HUES6 (cell line): ENCODE data around the gene CCDC127.
"Not testable (repeated sequence)": the region's sequence is repeated elsewhere in the genome, so short reads cannot be mapped to it uniquely, and the experiment has no call there.

Experiments used
- H3K27ac ChIP-seq: 2 replicates; pipeline ENCODE4 v1.7.0; 2013; ENCODE audit warnings: low read depth, mild to moderate bottlenecking, low read length, inconsistent platforms
- H3K27me3 ChIP-seq: 2 replicates; pipeline ENCODE4 v1.6.1; 2013; ENCODE audit warnings: low read length; ENCODE audit not compliant: control insufficient read depth, insufficient read depth
- H3K36me3 ChIP-seq: 2 replicates; pipeline ENCODE4 v1.6.1; 2013; ENCODE audit warnings: low read length; ENCODE audit not compliant: control insufficient read depth, insufficient read depth
- H3K4me1 ChIP-seq: 2 replicates; pipeline ENCODE4 v1.6.1; 2013; ENCODE audit warnings: low read length; ENCODE audit not compliant: control insufficient read depth, insufficient read depth
- H3K4me3 ChIP-seq: 2 replicates; pipeline ENCODE4 v1.5.1; 2013; ENCODE audit warnings: low read depth, low read length
- H3K9ac ChIP-seq: one replicate; pipeline ENCODE4 v1.6.1; 2013; ENCODE audit warnings: mild to moderate bottlenecking, low read length
- H3K9me3 ChIP-seq: 2 replicates; pipeline ENCODE4 v1.6.1; 2013; ENCODE audit warnings: low read depth, low read length; ENCODE audit not compliant: control insufficient read depth, insufficient read depth

Gene CCDC127

DNA sequence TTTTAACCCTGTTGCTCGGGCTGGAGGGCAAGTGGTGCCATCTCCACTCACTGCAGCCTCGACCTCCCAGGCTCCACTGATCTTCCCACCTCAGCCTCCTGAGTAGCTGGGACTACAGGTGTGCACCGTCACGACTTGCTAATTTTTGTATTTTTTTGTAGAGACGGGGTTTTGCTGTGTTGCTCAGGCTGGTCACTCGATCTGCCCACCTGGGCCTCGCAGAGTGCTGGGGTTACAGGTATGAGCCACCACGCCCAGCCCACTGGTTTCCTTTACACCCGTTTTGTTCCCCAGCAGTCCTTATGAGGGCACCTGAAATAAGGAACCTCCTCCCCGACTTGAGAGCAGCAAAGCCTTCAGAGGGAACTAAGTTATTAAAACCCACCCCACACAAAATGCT is 1.9 kb downstream of the CCDC127 start:
- H3K27me3 ChIP-seq, H3K4me3 ChIP-seq, H3K9ac ChIP-seq, H3K27ac ChIP-seq, H3K9me3 ChIP-seq: not testable (repeated sequence)
- Histone ChIP-seq H3K36me3 (peaks cover 13% of the 10 kb centered on the region), H3K4me1 (peaks cover 15% of the 10 kb centered on the region)

GRCh38 chr5:215256-215655 is 2.7 kb downstream of the CCDC127 start:
- not testable (repeated sequence) for H3K27ac ChIP-seq, H3K4me3 ChIP-seq

GRCh38 chr5:213803-214395 is 4.1 kb downstream of the CCDC127 start:
- Histone ChIP-seq H3K27me3 (no peaks in the 10 kb centered on the region), H3K4me1 (peaks cover 3% of the 10 kb centered on the region; the same call in 1 of the 2 replicates), H3K9me3 (no peaks in the 10 kb centered on the region), H3K36me3 (peaks cover 13% of the 10 kb centered on the region), H3K27ac (no peak overlapping the region), H3K9ac (no peak overlapping the region), H3K4me3 (no peak overlapping the region)

More at GRCh38 chr5:215256-215655, 2.7 kb downstream of the CCDC127 start:
- peaks cover 11% of the 10 kb centered on the region for H3K4me1 ChIP-seq
- H3K36me3 ChIP-seq: peaks cover 13% of the 10 kb centered on the region
- H3K27me3 ChIP-seq, H3K9ac ChIP-seq, H3K9me3 ChIP-seq: not testable (repeated sequence)

DNA sequence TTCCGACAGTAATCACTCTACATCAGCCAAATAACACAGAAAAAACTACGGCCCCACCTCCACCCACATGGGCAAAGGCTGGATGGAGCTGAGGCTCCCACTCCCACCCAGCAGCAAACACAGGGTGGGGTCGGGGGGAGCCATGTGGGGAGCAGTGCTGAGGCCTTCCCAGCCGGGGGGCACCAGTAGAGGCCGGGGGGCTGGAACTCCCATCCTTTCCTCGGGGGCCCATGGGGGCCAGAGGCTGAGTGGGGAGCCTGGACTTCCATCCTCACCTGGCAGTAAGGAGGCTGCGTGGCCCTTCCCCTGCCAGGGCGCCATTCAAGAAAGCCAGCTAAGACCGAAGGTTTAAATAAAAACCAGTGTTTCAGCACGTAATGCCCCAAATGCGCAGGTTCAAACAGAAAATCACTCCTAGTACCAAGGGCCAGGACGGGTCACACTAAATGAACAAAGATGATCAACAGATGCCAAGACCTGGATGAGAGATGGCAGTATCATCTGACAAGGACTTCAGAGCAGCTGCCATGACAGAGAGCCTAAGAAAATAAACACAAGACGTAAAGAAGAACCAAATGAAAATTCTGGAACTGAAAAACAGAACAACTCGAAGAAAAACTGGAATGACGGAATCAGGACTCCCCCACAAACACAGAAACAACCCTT is 9.4 kb downstream of the CCDC127 start:
- no peaks in the 10 kb centered on the region for H3K9me3 ChIP-seq
- H3K4me3 ChIP-seq: no peak overlapping the region
- H3K9ac ChIP-seq: no peak overlapping the region
- peaks cover 25% of the 10 kb centered on the region for H3K36me3 ChIP-seq
- peaks cover 12% of the 10 kb centered on the region; the same call in 1 of the 2 replicates for H3K4me1 ChIP-seq
- no peaks in the 10 kb centered on the region for H3K27me3 ChIP-seq
- H3K27ac ChIP-seq: no peak overlapping the region

- no peaks in the 10 kb centered on the region for H3K9me3 ChIP-seq
- no peak overlapping the region for H3K9ac ChIP-seq
- H3K36me3 ChIP-seq: peaks cover 26% of the 10 kb centered on the region
- no peak overlapping the region for H3K27ac ChIP-seq
- H3K4me1 ChIP-seq: peaks cover 12% of the 10 kb centered on the region; the same call in 1 of the 2 replicates
- no peaks in the 10 kb centered on the region for H3K27me3 ChIP-seq
- H3K4me3 ChIP-seq: no peak overlapping the region
Measured at GRCh38 chr5:207599-207998, 10.4 kb downstream of the CCDC127 start.

- H3K9ac ChIP-seq: no peak overlapping the region
- peaks cover 26% of the 10 kb centered on the region for H3K36me3 ChIP-seq
- H3K9me3 ChIP-seq: no peaks in the 10 kb centered on the region
- H3K4me1 ChIP-seq: peaks cover 12% of the 10 kb centered on the region; the same call in 1 of the 2 replicates
- H3K27ac ChIP-seq: no peak overlapping the region
- no peaks in the 10 kb centered on the region for H3K27me3 ChIP-seq
- H3K4me3 ChIP-seq: no peak overlapping the region
Measured at GRCh38 chr5:206927-207536, 10.9 kb downstream of the CCDC127 start.

DNA sequence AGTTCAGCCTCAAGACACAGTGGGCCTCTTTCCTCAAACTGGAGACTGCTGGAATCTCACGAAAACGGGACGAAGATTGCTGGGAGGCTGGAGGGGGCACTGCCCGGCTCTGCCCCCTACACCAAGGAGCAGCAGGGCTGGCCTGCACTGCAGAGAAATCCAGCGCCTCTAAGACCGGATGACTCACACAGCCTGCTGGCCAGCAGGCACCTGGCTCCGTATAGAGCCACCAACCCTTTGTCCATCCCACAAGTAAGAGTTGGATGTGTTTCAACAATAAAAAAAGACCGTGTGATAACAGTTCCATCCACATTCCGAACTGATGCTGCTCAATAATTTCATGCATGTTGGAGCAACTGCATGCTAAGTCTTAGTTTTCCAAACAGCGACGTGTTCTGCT is 11.5 kb downstream of the CCDC127 start:
- no peaks in the 10 kb centered on the region for H3K9me3 ChIP-seq
- no peaks in the 10 kb centered on the region for H3K27me3 ChIP-seq
- H3K4me1 ChIP-seq: peaks cover 14% of the 10 kb centered on the region
- peaks cover 26% of the 10 kb centered on the region for H3K36me3 ChIP-seq
- no peak overlapping the region for H3K27ac ChIP-seq
- H3K4me3 ChIP-seq: no peak overlapping the region
- H3K9ac ChIP-seq: no peak overlapping the region

GRCh38 chr5:204966-205670 is 12.8 kb downstream of the CCDC127 start:
- H3K9ac ChIP-seq: no peak overlapping the region
- no peak overlapping the region for H3K4me3 ChIP-seq
- H3K27me3 ChIP-seq: no peaks in the 10 kb centered on the region
- H3K27ac ChIP-seq: no peak overlapping the region
- peaks cover 14% of the 10 kb centered on the region for H3K4me1 ChIP-seq
- H3K9me3 ChIP-seq: no peaks in the 10 kb centered on the region
- H3K36me3 ChIP-seq: peaks cover 26% of the 10 kb centered on the region

DNA sequence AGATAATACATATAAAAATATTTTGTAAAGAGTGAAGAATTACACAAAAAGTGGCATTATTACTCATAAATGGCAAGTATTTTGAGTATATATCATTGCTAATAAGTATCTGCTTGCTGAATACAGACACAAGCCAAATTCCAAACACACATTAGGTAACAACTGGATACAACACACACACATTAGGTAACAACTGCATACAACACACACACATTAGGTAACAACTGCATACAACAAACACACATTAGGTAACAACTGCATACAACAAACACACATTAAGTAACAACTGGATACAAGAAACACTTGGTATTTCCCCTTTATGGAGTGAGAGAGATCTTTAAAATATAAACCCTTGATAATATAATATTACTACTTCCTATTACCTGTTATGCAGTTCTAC is 13.5 kb downstream of the CCDC127 start:
- Histone ChIP-seq H3K4me3 (no peak overlapping the region), H3K36me3 (peaks cover 26% of the 10 kb centered on the region), H3K9ac (no peak overlapping the region), H3K4me1 (peaks cover 14% of the 10 kb centered on the region), H3K9me3 (no peaks in the 10 kb centered on the region), H3K27me3 (no peaks in the 10 kb centered on the region), H3K27ac (no peak overlapping the region)

DNA sequence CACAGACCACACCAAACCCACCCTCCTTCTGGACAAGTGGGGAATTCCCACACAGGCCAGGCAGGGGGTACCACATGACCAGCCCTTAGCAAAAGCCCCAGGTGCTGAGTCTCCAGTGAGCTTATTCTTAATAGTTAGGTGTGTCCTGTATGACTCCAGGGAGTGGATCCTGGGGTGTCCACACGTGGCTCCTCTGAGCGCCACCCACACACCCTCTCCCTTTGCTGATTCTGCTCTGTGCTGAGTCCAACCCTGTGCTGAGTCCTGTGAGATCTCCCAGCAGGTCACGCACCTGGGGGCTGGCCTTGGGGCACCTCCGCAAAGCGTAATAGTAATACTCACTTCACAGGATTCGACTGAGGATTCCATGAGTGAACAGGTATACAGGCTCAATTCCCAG is 14.0 kb downstream of the CCDC127 start:
- Histone ChIP-seq H3K9ac (no peak overlapping the region), H3K27me3 (no peaks in the 10 kb centered on the region), H3K36me3 (peaks cover 26% of the 10 kb centered on the region), H3K9me3 (no peaks in the 10 kb centered on the region), H3K4me1 (peaks cover 14% of the 10 kb centered on the region), H3K4me3 (no peak overlapping the region), H3K27ac (no peak overlapping the region)
